ENCODE measurements around the gene STEAP1B.

Gene STEAP1B

DNA sequence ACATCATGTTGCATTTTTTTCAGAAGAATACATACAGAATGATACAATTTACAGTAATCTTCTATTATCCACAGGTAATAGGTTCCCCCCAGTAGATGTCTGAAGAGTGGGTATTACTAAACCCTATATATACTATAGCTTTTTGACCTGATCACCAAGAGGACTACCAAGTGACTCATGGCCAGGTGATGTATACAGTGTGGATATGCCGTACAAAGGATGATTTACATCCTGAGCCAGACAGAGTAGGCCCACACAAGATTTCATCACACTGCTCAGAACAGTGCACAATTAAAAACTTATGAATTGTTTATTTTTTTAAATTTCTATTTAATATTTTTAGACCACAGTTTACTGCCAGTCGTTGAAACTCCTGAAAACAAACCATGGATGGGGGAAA, 70.6 kb downstream of the STEAP1B start:
- no peak for DNase-seq (ENCODE audit: low spot score)

- DNase-seq (ENCODE audit: low spot score) = no peak
These were observed 72.1 kb downstream of the STEAP1B start for GRCh38 chr7:22427855-22428254.

DNA sequence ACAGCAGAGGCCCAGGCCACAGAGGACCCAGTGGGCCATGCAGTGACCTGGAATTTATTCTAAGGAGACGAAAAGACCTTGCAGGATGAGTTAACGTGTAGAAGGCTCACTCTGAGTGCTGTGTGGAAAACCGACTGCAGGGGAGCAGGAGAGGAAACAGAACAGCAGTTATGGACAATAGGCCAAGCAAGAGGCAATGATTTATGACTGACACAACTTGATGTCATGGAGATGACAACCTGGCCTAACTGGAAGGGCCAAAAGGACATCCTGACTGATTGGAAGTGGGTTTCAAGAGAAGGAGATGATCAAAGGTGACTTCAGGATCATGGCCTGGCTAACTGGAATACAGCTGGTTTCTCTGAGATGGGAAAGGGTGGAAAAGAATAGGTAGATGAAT, 72.9 kb downstream of the STEAP1B start:
- DNase-seq (ENCODE audit: low spot score) = no peak

- DNase-seq (ENCODE audit: low spot score) = no peak
These were observed 73.4 kb downstream of the STEAP1B start for GRCh38 chr7:22426463-22427094.

- no peak for DNase-seq (ENCODE audit: low spot score)
These were observed 74.6 kb downstream of the STEAP1B start for GRCh38 chr7:22425361-22425760.

DNA sequence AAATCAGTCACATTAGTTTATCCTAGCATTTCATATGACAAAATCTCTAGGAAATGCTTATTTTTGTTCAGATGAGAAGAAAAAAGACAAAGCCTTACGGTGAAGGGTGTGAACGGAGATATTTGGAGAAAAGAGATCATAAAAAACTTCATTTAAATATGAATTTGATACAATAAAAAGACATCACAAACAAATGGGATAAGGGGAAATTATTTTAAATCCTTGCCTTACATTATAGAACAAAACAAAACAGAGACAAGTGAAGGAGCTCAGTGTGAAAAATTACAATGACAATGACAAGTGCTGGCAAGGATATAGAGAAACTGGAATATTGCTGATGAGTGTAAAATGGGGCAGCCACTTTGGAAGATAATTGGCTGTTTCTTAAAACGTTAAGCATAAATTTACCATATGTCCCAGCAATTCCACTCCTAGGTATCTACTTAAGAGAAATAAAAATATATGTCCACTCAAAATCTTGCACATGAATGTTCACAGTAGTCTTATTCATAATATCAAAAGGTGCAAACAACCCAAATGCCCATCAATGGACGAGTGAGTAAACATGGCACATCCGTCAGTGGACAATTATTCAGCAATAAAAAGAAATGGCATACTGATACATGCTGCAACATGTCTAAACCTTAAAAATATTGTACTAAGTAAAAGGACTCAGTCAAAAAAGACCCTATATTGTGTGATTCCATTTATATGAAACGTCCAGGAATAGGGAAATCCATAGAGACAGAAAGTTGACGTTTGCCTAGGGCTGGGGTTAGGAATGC, 77.0 kb downstream of the STEAP1B start:
- DNase-seq (ENCODE audit: low spot score) = no peak

DNA sequence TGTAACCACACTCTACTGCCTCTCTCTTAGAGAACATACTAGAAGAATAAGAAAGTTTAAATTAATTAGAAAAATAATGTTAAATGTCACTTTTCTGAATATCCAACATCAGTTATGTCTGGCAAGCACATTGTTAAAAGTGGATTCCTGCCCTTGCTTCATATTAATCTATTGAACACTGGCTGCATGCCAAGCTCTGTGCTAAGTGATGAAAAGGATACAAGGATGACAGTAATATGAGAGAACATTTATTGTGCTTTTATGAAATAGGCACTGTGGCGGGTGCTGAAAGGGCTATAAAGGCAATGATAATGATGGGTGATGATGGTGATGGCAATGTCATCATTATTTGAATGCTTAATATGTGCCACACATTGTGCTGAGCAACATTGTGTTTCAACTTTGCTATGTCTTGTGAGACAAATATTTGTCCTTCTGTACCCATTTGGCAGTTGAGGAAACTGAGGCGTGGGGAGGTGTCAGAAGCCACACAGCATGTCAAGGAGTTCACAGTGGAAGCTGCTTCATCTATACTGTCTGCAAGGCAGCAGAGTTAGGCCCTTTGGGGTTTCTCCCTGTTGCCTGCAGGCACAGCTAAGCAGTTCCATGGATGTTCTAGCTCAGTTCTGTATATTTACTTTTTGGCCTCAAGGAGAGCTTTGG, 78.9 kb downstream of the STEAP1B start:
- DNase-seq (ENCODE audit: low spot score) = no peak

GRCh38 chr7:22420008-22420407, 80.0 kb downstream of the STEAP1B start:
- DNase-seq (ENCODE audit: low spot score) = no peak

DNA sequence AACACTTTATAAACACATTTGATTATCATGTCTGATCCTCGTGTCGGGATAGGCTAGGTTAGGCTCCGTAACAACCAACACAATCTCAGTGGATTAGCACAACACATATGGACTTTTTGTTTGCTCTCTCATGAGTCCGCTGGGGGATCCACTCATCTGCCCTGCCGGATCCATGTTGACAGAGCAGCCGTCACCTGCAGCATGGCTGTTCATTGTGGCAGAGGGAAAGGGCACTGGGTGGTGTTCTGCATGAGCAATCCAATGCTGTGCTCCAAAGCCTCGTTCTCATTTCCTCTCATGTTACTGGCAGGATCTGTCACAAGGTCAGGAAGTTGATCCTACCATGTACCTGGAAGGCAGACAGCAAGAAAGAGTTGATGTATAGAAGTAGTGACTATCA, 80.5 kb downstream of the STEAP1B start:
- DNase-seq (ENCODE audit: low spot score) = no peak

GRCh38 chr7:22418251-22419046, 81.5 kb downstream of the STEAP1B start:
- DNase-seq (ENCODE audit: low spot score) = no peak

- no peak for DNase-seq (ENCODE audit: low spot score)
These were observed 82.1 kb downstream of the STEAP1B start for GRCh38 chr7:22417841-22418240.

- DNase-seq (ENCODE audit: low spot score) = no peak
These were observed 82.6 kb downstream of the STEAP1B start for GRCh38 chr7:22417349-22417748.

DNA sequence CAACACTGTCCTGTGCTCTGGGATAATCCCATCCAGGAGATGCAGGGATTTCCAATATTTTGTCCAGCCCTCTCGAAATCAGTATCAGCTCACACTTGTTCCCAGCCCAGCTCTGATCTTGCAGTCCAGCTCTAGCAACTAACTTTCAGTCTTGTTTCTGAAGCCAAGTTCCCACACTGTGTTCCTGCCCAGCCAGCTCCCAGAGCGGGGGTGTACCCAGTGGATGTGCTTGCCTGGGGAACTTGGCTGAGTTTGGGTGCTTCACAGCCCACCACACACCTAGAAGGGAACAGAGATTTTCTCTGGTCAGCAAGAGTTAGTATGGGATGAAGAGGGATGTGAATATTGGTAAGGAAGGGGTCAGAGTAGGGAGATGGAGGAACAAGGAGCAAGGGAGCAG, 85.6 kb downstream of the STEAP1B start:
- no peak for DNase-seq (ENCODE audit: low spot score)

DNA sequence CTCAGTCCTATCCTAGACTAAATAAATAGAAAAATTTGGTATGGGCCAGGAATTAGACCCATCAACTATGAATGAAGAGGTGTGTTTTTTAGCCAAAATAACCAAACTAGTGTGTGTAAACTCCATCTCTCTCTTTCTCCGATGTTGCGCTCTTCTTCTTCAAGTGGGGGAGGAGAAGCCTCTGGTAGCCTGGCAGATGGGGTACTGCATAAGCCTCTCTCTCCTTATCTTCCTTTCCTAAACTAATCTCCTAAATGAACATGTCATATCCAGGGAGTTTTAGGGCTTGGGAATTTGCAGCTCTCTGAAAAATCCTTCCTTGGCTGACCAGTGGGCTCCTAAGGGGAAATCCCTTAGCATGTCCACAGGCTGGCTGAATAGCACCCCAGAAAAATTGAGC, 86.8 kb downstream of the STEAP1B start:
- no peak for DNase-seq (ENCODE audit: low spot score)

GRCh38 chr7:22411977-22412693, 87.9 kb downstream of the STEAP1B start:
- DNase-seq (ENCODE audit: low spot score) = no peak

- DNase-seq (ENCODE audit: low spot score) = no peak
These were observed 93.3 kb downstream of the STEAP1B start for GRCh38 chr7:22406715-22407114.

- DNase-seq (ENCODE audit: low spot score) = no peak
These were observed 95.5 kb downstream of the STEAP1B start for GRCh38 chr7:22404421-22405023.

DNA sequence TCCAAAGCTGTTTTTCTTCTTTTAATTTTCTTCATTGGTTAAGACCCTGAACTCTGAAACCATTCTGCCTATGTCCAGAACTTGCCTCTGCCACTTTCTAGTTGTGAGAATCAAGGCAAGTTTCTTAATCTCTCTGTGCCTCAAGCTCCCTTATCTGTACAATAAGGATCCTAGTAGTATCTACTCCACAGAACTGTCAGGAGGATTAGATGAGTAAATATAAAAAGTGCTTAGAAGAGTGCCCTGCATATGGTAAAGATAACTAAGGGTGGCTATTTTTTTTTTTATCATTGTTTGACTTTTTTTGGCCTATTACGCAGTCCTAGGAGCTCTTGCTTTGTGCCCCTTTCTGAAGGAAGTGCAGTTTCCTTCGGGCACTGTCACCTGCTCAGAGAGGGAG, 96.6 kb downstream of the STEAP1B start:
- DNase-seq (ENCODE audit: low spot score) = no peak

DNA sequence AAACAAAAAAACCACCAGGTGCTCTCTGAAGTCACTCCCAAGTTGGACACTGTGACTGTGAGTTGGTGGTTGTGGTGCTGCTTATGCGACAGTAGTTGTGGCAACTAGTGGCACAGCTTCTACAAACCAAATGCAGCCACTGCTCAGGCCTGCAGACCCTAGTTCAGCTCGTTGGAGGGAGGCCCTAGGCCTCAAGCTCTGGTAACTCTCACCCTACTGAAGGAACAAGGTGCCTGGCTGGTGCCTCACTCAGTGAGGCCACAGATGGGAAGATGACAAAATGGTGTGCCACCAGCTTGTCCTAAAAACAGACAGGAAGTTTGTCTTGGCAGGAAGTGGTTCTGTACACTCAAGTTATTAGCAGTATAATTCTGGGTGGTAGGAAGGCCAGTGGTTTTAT, 97.7 kb downstream of the STEAP1B start:
- no peak for DNase-seq (ENCODE audit: low spot score)

GRCh38 chr7:22400936-22401553, 98.9 kb downstream of the STEAP1B start:
- DNase-seq (ENCODE audit: low spot score) = no peak

All from RKO (cell line).